CD4-positive, alpha-beta T cell (primary cell): ENCODE data around the gene IL3. TPM values are rescaled to one million over a fixed set of nuclear protein-coding genes. Genes with fewer than 3 reads are reported as not detected.

Experiments
- ATAC-seq: fragments of 200-7000 bp; cut with Tn5 transposase; one replicate; pipeline ENCODE4 v1.10.0; 2022; ENCODE audit warnings: mild to moderate bottlenecking; ENCODE audit not compliant: poor library complexity
- CTCF ChIA-PET: fragments of 350-600 bp; sonication (Branson Sonifier 250); formaldehyde crosslinking; loops from one replicate; lab custom pipeline; 2021; ENCODE audit warnings: antibody characterized with exemption, inconsistent platforms; lab: Charles Lee
- POLR2A ChIA-PET: fragments of 350-600 bp; sonication (Branson Sonifier 250); formaldehyde crosslinking; loops from one replicate; lab custom pipeline; 2021; ENCODE audit warnings: antibody characterized with exemption, inconsistent platforms; lab: Charles Lee
- DNase-seq, 14 experiments: peaks; one replicate each; pipeline ENCODE4 v3.0.0-alpha.2; 2013 to 2020; ENCODE audit warnings: mixed read lengths in 2 of 14
- H3K27ac ChIP-seq, 2 donors: one replicate each; pipeline versions ENCODE4 v1.5.1 to v1.7.0; 2013; ENCODE audit warnings: low read length in 2 of 2, low read depth in 1 of 2, mild to moderate bottlenecking in 1 of 2
- H3K27me3 ChIP-seq, 2 experiments: 1 replicate in 1 of 2; 2 replicates in 1 of 2; pipeline versions ENCODE4 v1.6.1 to v1.7.0; 2013; ENCODE audit warnings: low read length in 2 of 2, control low read depth in 1 of 2, mild to moderate bottlenecking in 1 of 2, moderate library complexity in 1 of 2; ENCODE audit not compliant: insufficient read depth in 2 of 2, control insufficient read depth in 1 of 2
- H3K36me3 ChIP-seq: one replicate; pipeline ENCODE4 v1.6.1; 2013; ENCODE audit warnings: low read length, control low read depth; ENCODE audit not compliant: insufficient read depth
- H3K4me1 ChIP-seq: one replicate; pipeline ENCODE4 v1.6.1; 2013; ENCODE audit warnings: low read length, control low read depth; ENCODE audit not compliant: insufficient read depth
- H3K4me3 ChIP-seq: one replicate; pipeline ENCODE4 v1.5.1; 2013; ENCODE audit warnings: mild to moderate bottlenecking, low read length, moderate library complexity
- H3K9me3 ChIP-seq, 2 experiments: 1 replicate in 1 of 2; 2 replicates in 1 of 2; pipeline versions ENCODE4 v1.6.1 to v1.7.0; 2013; ENCODE audit warnings: low read length in 2 of 2, mild to moderate bottlenecking in 2 of 2, control low read depth in 1 of 2, moderate library complexity in 1 of 2; ENCODE audit not compliant: control insufficient read depth in 1 of 2, insufficient read depth in 1 of 2
- H3K27ac Mint-ChIP-seq: one replicate; pipeline ENCODE4 v1.8.0; 2020; ENCODE audit warnings: mixed read lengths
- H3K27me3 Mint-ChIP-seq: one replicate; pipeline ENCODE4 v1.8.0; 2021; ENCODE audit warnings: mixed read lengths
- H3K36me3 Mint-ChIP-seq: one replicate; pipeline ENCODE4 v1.8.0; 2021; ENCODE audit warnings: low read depth, mixed read lengths
- H3K4me1 Mint-ChIP-seq: one replicate; pipeline ENCODE4 v1.8.0; 2021; ENCODE audit warnings: low read depth, mixed read lengths
- H3K4me3 Mint-ChIP-seq: one replicate; pipeline ENCODE4 v1.8.0; 2020; ENCODE audit warnings: mild to moderate bottlenecking, mixed read lengths
- H3K9me3 Mint-ChIP-seq: one replicate; pipeline ENCODE4 v1.8.0; 2020; ENCODE audit warnings: mixed read lengths
- CTCF ChIP-seq: fragments of 200-600 bp; IDR thresholded peaks from one replicate; pipeline ENCODE4 v1.8.0; 2022; ENCODE audit warnings: antibody characterized with exemption, mild to moderate bottlenecking
- intact Hi-C, 2 experiments: fragments of 100-400 bp; cut with DNase I in 1 of 2; cut with micrococcal nuclease in 1 of 2; formaldehyde crosslinking; loops; one replicate each; pipeline versions ENCODE4 v1.15.1 to v1.9.0; 2023 to 2025; cut with DNase I, micrococcal nuclease
- total RNA-seq, 174 experiments: library from RNA in 2 of 174; stranded (reverse) in 2 of 174; gene quantifications; one replicate each; pipeline ENCODE4 v1.2.3 and lab custom pipeline; 2021 to 2026

Gene IL3
- total RNA-seq, 2 experiments from 2014 or later, result not detected

- peaks cover 44% of the 10 kb centered on the region for H3K4me1 ChIP-seq
- no peak overlapping the region for H3K27ac ChIP-seq
- H3K27me3 ChIP-seq, result no peaks in the 10 kb centered on the region
- Mint-ChIP-seq H3K27ac (peak overlapping the region; percentile 52), H3K36me3 (no peaks in the 10 kb centered on the region), H3K4me3 (no peak overlapping the region), H3K9me3 (no peaks in the 10 kb centered on the region), H3K27me3 (no peaks in the 10 kb centered on the region), H3K4me1 (peaks cover 47% of the 10 kb centered on the region)
- DNase-seq (no peak), ATAC-seq (no peak)
- no peaks in the 10 kb centered on the region for H3K36me3 ChIP-seq
- ChIA-PET POLR2A (no interaction called here), CTCF (no interaction called here)
- intact Hi-C loops, result no loop called here
- no peak for TF ChIP-seq CTCF
- no peak overlapping the region for H3K4me3 ChIP-seq
- H3K9me3 ChIP-seq, result no peaks in the 10 kb centered on the region
Measured at GRCh38 chr5:132110195-132110594, 49.7 kb downstream of the IL3 start.

DNA sequence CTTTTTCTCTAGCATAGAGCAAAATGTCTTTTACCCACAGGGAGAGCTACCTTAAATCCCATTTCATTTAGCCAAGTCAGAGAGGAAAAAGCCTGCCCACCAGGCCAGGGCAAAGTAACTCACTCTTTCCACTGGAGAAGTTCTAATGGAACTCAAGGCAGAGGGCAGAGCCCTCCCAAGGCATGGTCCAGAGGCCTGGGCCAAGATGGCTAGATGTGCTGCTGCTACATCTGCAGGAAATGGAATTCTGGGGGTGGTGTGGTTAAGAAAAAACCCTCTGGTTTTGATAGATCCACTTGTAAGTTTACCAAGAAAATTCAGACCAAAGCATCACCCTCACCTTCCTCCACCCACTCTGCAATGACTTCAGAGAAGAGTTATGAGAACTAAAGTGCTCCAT is 50.5 kb downstream of the IL3 start:
- no peak overlapping the region for H3K27ac Mint-ChIP-seq
- Histone ChIP-seq H3K4me1 (peaks cover 36% of the 10 kb centered on the region), H3K27me3 (no peaks in the 10 kb centered on the region), H3K36me3 (no peaks in the 10 kb centered on the region), H3K9me3 (no peaks in the 10 kb centered on the region), H3K4me3 (no peak overlapping the region), H3K27ac (no peak overlapping the region)
- no peak for ATAC-seq
- peaks cover 47% of the 10 kb centered on the region for H3K4me1 Mint-ChIP-seq
- DNase-seq, result peak in 1 of 14 experiments; percentile 42
- no peaks in the 10 kb centered on the region for H3K9me3 Mint-ChIP-seq
- H3K27me3 Mint-ChIP-seq, result no peaks in the 10 kb centered on the region
- TF ChIP-seq CTCF, result no peak
- CTCF ChIA-PET, result no interaction called here
- intact Hi-C loops, result no loop called here
- POLR2A ChIA-PET, result no interaction called here
- H3K36me3 Mint-ChIP-seq, result no peaks in the 10 kb centered on the region
- H3K4me3 Mint-ChIP-seq, result no peak overlapping the region

DNA sequence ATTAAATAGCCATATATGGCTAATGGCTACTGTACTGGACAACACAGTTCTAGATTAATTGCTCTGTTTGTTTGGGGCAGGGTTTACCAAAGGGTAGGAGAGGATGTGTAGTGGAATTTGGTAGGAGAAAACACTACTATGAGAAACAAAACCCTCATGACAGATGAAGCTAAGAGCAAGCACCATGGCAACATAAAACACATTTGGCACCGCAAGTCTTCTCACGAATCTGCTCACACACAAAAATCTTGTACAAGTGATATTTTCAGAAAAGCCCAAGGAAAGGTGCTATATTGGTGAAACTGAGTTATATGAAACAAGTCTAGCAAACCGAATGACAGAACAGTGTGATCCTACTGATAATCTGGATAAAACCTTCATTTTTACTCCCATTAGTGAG is 51.7 kb downstream of the IL3 start:
- Mint-ChIP-seq H3K4me3 (no peak overlapping the region), H3K27ac (no peak overlapping the region)

More for the DNA sequence above, 51.7 kb downstream of the IL3 start:
- no peak for TF ChIP-seq CTCF
- intact Hi-C loops, result no loop called here
- DNase-seq, result no peak
- H3K4me3 ChIP-seq, result no peak overlapping the region
- no peak overlapping the region for H3K27ac ChIP-seq
- peaks cover 43% of the 10 kb centered on the region for H3K4me1 ChIP-seq
- no peaks in the 10 kb centered on the region for H3K27me3 ChIP-seq
- Mint-ChIP-seq H3K9me3 (no peaks in the 10 kb centered on the region), H3K27me3 (no peaks in the 10 kb centered on the region), H3K36me3 (no peaks in the 10 kb centered on the region), H3K4me1 (peaks cover 51% of the 10 kb centered on the region)
- POLR2A ChIA-PET, result no interaction called here
- H3K36me3 ChIP-seq, result no peaks in the 10 kb centered on the region
- ATAC-seq, result no peak
- H3K9me3 ChIP-seq, result no peaks in the 10 kb centered on the region
- CTCF ChIA-PET, result no interaction called here

Other genes starting within 250 kb of the IL3 start
- not detected for gene MEIKIN, start 115.0 kb upstream of the IL3 start, total RNA-seq
- gene ACSL6, start 49.0 kb upstream of the IL3 start, total RNA-seq, result 10 to 100 TPM; 13.9 to 17.6 TPM
- not detected for gene CSF2, start 13.1 kb downstream of the IL3 start, total RNA-seq
- gene P4HA2, start 167.2 kb downstream of the IL3 start, total RNA-seq, result not detected
- gene PDLIM4, start 197.0 kb downstream of the IL3 start, total RNA-seq, result not detected
- under 1 TPM; 0.16 to 0.22 TPM for gene SLC22A4, start 233.7 kb downstream of the IL3 start, total RNA-seq